K562 (cell line): Measurements from ENCODE around the gene SYT8.

Source experiments
- HCFC1 ChIP-seq: IDR thresholded peaks from 2 replicates; pipeline ENCODE4 v1.6.1; 2012; ENCODE audit warnings: low read depth, low read length, improper control_type of control experiment
- ZNF24 ChIP-seq: fragments of 450-650 bp; IDR thresholded peaks from 2 replicates; pipeline ENCODE4 v1.6.1; 2016

DNA sequence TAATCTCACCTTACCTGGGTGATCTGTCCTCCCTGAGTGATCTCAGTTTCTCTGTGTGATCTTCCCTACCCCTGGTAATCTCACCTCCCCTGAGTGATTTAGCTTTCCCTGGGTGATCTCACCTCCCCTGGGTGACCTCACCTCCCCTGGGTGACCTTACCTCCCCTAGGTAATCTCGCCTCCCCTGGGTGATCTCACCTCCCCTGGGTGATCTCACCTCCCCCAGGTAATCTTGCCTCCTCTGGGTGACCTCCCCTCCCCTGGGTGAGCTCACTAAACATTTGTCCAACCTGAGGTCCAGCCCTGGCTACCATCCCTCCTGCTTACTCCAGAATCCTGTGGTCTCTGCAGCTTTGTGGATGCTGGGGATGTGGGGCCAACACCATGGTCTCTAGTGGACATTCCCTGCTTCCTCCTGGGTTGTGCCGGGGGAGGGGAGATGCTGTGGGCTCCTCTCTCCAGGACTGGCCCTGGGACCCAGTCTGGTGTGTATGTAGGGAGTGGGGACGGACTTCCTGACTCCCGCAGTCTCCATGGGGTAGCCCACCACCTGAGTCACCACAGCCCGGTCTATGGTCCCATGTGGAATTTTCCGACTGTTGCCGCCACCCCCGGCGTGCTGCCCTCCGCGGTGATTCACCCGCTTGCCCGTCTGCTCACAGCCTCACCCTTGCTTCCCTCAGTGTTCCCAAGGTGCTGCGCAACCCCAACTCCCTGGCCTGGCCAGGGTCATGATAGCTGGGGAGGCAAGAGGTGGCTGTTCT is 28.0 kb downstream of the SYT8 start:
- no peak for TF ChIP-seq HCFC1
- no peak for TF ChIP-seq ZNF24
